NCI-H2171 (cell line): ENCODE data around the gene ABCE1.
A peak's percentile ranks its signal among the peaks of the same experiment; 100 is the strongest.

Experiments used
- DNase-seq: peaks from one replicate; lab custom pipeline; 2025; lab: John Stamatoyannopoulos, UW

The ABCE1 gene

GRCh38 chr4:145097821-145098674 lies at the start of gene ABCE1, which contains the start of gene ANAPC10:
Gene ABCE1 (plus strand): TSS chr4:145098311. CDS start chr4:145104413, 6,102 bp downstream.
Gene ANAPC10 (minus strand): TSS chr4:145098196. CDS start chr4:145096099, 2,097 bp downstream.
- peak; percentile 92 for DNase-seq

GRCh38 chr4:145048817-145049216 lies 49.3 kb upstream of the ABCE1 start:
- no peak for DNase-seq

- DNase-seq, result no peak
These were observed 48.9 kb upstream of the ABCE1 start for GRCh38 chr4:145049241-145049640.

GRCh38 chr4:145055533-145056257 lies 42.4 kb upstream of the ABCE1 start:
- DNase-seq, result no peak

GRCh38 chr4:145056325-145057130 lies 41.6 kb upstream of the ABCE1 start:
- no peak for DNase-seq

- DNase-seq, result no peak
These were observed 39.9 kb upstream of the ABCE1 start for GRCh38 chr4:145058256-145058655.

- DNase-seq, result no peak
These were observed 36.7 kb upstream of the ABCE1 start for GRCh38 chr4:145061318-145061920.

- DNase-seq, result no peak
These were observed 32.0 kb upstream of the ABCE1 start for GRCh38 chr4:145066063-145066501.

GRCh38 chr4:145069361-145069760 lies 28.8 kb upstream of the ABCE1 start:
- no peak for DNase-seq

GRCh38 chr4:145071560-145071959 lies 26.6 kb upstream of the ABCE1 start:
- DNase-seq, result no peak

GRCh38 chr4:145075742-145076468 lies 22.2 kb upstream of the ABCE1 start:
- no peak for DNase-seq

GRCh38 chr4:145076469-145076855 lies 21.6 kb upstream of the ABCE1 start:
- no peak for DNase-seq

- DNase-seq, result no peak
These were observed 16.4 kb upstream of the ABCE1 start for GRCh38 chr4:145081756-145082155.

GRCh38 chr4:145083891-145084605 lies 14.1 kb upstream of the ABCE1 start:
- no peak for DNase-seq

- DNase-seq, result no peak
These were observed 7.7 kb upstream of the ABCE1 start for GRCh38 chr4:145090380-145090779.

GRCh38 chr4:145093638-145094037 lies 4.5 kb upstream of the ABCE1 start:
- DNase-seq, result no peak

GRCh38 chr4:145097331-145097820 lies 735 bp upstream of the ABCE1 start:
- DNase-seq, result no peak

GRCh38 chr4:145098675-145099037 lies 545 bp downstream of the ABCE1 start:
- no peak for DNase-seq

GRCh38 chr4:145099653-145100052 lies 1.5 kb downstream of the ABCE1 start:
- DNase-seq, result no peak

GRCh38 chr4:145101091-145101490 lies 3.0 kb downstream of the ABCE1 start:
- DNase-seq, result no peak
